OCI-LY1 (cell line): ENCODE data around the gene KLRC1.

Source experiments
- CTCF ChIP-seq: fragments of 200-600 bp; sonication (generic), shearing (Covaris generic); IDR thresholded peaks from 2 replicates; pipeline ENCODE4 v1.5.1; 2017; ENCODE audit warnings: mild to moderate bottlenecking, antibody characterized with exemption, low read length, moderate library complexity, mixed read lengths
- EZH2 ChIP-seq: fragments of 200-600 bp; sonication (generic), shearing (Covaris generic); IDR thresholded peaks from 2 replicates; pipeline ENCODE4 v1.8.0; 2017; ENCODE audit warnings: borderline replicate concordance, mixed run types, mild to moderate bottlenecking, antibody characterized with exemption, low read length, moderate library complexity, mixed read lengths

- TF ChIP-seq CTCF (no peak), EZH2 (no peak)
Observed at GRCh38 chr12:10457760-10458159, 4.6 kb upstream of the KLRC1 start.
